ENCODE results near the gene NANS. TPM values are rescaled to one million over a fixed set of nuclear protein-coding genes. Genes with fewer than 3 reads are reported as not detected.

Gene NANS
- total RNA-seq, 1 donor from 2014 or later: 13.0 TPM

- Histone ChIP-seq H3K4me1 (peaks cover 16% of the 10 kb centered on the region), H3K79me2 (ENCODE audit: low read depth) (no peaks in the 10 kb centered on the region), H3K9ac (no peak overlapping the region), H3K27ac (no peak overlapping the region), H3K4me2 (no peak overlapping the region), H3K4me3 (no peak overlapping the region), H4K20me1 (ENCODE audit: low read depth) (no peaks in the 10 kb centered on the region), H3K27me3 (no peaks in the 10 kb centered on the region), H3F3A (ENCODE audit: low read depth) (peaks cover 5% of the 10 kb centered on the region), H3K9me3 (ENCODE audit: low read depth) (no peaks in the 10 kb centered on the region), H2AFZ (replicated peaks) (no peak overlapping the region), H3K36me3 (no peaks in the 10 kb centered on the region)
- Mint-ChIP-seq H3K4me1 (peaks cover 16% of the 10 kb centered on the region), H3K9me3 (no peaks in the 10 kb centered on the region), H3K36me3 (no peaks in the 10 kb centered on the region), H3K27me3 (ENCODE audit: insufficient read depth, low read depth) (peaks cover 5% of the 10 kb centered on the region), H3K27ac (no peak overlapping the region), H3K4me3 (no peak overlapping the region)
- no peak for DNase-seq (ENCODE audit: low spot score)
- TF ChIP-seq CTCF (IDR thresholded peaks at IDR 0.05): no peak
- TF ChIP-seq EZH2phosphoT487 (IDR thresholded peaks at IDR 0.05): no peak
- TF ChIP-seq EZH2 (IDR thresholded peaks at IDR 0.05): no peak
Observed at GRCh38 chr9:98096091-98096490, 39.6 kb downstream of the NANS start.

- Histone ChIP-seq H4K20me1 (ENCODE audit: low read depth) (no peaks in the 10 kb centered on the region), H3K4me1 (peaks cover 5% of the 10 kb centered on the region), H3K27ac (no peak overlapping the region), H3K27me3 (no peaks in the 10 kb centered on the region), H3K4me3 (no peak overlapping the region), H3K9me3 (ENCODE audit: low read depth) (no peaks in the 10 kb centered on the region), H3K4me2 (no peak overlapping the region), H2AFZ (replicated peaks) (no peak overlapping the region), H3K36me3 (no peaks in the 10 kb centered on the region), H3K9ac (no peak overlapping the region), H3F3A (ENCODE audit: low read depth) (peaks cover 11% of the 10 kb centered on the region), H3K79me2 (ENCODE audit: low read depth) (no peaks in the 10 kb centered on the region)
- Mint-ChIP-seq H3K4me3 (no peak overlapping the region), H3K9me3 (no peaks in the 10 kb centered on the region), H3K4me1 (peaks cover 6% of the 10 kb centered on the region), H3K27ac (no peak overlapping the region), H3K36me3 (no peaks in the 10 kb centered on the region), H3K27me3 (ENCODE audit: insufficient read depth, low read depth) (peaks cover 5% of the 10 kb centered on the region)
- TF ChIP-seq EZH2 (IDR thresholded peaks at IDR 0.05): no peak
- TF ChIP-seq EZH2phosphoT487 (IDR thresholded peaks at IDR 0.05): no peak
- TF ChIP-seq CTCF (IDR thresholded peaks at IDR 0.05): no peak
- peak; percentile 53 for DNase-seq (ENCODE audit: low spot score)
Observed at GRCh38 chr9:98097836-98098235, 41.3 kb downstream of the NANS start.

- H3K36me3 Mint-ChIP-seq: no peaks in the 10 kb centered on the region
- Histone ChIP-seq H3K79me2 (ENCODE audit: low read depth) (no peaks in the 10 kb centered on the region), H3K27me3 (no peaks in the 10 kb centered on the region), H4K20me1 (ENCODE audit: low read depth) (no peaks in the 10 kb centered on the region), H3K9me3 (ENCODE audit: low read depth) (no peaks in the 10 kb centered on the region), H2AFZ (replicated peaks) (no peak overlapping the region), H3K9ac (no peak overlapping the region), H3K36me3 (no peaks in the 10 kb centered on the region), H3K4me3 (no peak overlapping the region), H3K4me2 (no peak overlapping the region), H3K27ac (no peak overlapping the region), H3K4me1 (peaks cover 5% of the 10 kb centered on the region), H3F3A (ENCODE audit: low read depth) (peaks cover 11% of the 10 kb centered on the region)
- no peak overlapping the region for H3K4me3 Mint-ChIP-seq
- DNase-seq (ENCODE audit: low spot score): no peak
- TF ChIP-seq EZH2phosphoT487 (IDR thresholded peaks at IDR 0.05) (no peak), EZH2 (IDR thresholded peaks at IDR 0.05) (no peak), CTCF (IDR thresholded peaks at IDR 0.05) (no peak)
- H3K4me1 Mint-ChIP-seq: peaks cover 6% of the 10 kb centered on the region
- H3K9me3 Mint-ChIP-seq: no peaks in the 10 kb centered on the region
- H3K27ac Mint-ChIP-seq: no peak overlapping the region
- H3K27me3 Mint-ChIP-seq (ENCODE audit: insufficient read depth, low read depth): peaks cover 5% of the 10 kb centered on the region
Observed at GRCh38 chr9:98099346-98099745, 42.8 kb downstream of the NANS start.

All from neural progenitor cell (in vitro differentiated cells).